ENCODE measurements around the gene RASAL3.

Gene RASAL3

GRCh38 chr19:15443325-15443724, 21.0 kb downstream of the RASAL3 start:
- H3K27ac ChIP-seq (ENCODE audit: low read length), result no peak overlapping the region
- no peaks in the 10 kb centered on the region for H3K79me2 ChIP-seq (ENCODE audit: insufficient read depth, low read length)
- no peaks in the 10 kb centered on the region for H3K4me1 ChIP-seq (ENCODE audit: insufficient read depth, low read length)
- TF ChIP-seq CTCF (IDR thresholded peaks at IDR 0.05; ENCODE audit: borderline replicate concordance, extremely low read depth, low read length, poor library complexity, severe bottlenecking) (no peak), EZH2 (IDR thresholded peaks at IDR 0.05; ENCODE audit: borderline replicate concordance, low read depth, low read length, severe bottlenecking) (no peak)
- H3K27me3 ChIP-seq (ENCODE audit: insufficient read depth, low read length, poor library complexity), result no peaks in the 10 kb centered on the region
- no peak overlapping the region for H3K9ac ChIP-seq (ENCODE audit: low read depth, low read length)
- no peak overlapping the region for H3K4me2 ChIP-seq (ENCODE audit: insufficient read depth, low read length)
- no peaks in the 10 kb centered on the region for H3K9me3 ChIP-seq (ENCODE audit: insufficient read depth, low read length, severe bottlenecking)
- no peaks in the 10 kb centered on the region for H3K36me3 ChIP-seq (ENCODE audit: insufficient read depth, low read length)
- H4K20me1 ChIP-seq (ENCODE audit: insufficient read depth, low read length), result no peaks in the 10 kb centered on the region
- no peak for ATAC-seq (ENCODE audit: insufficient read depth, low read depth)
- no peak overlapping the region for H2AFZ ChIP-seq (ENCODE audit: low read depth, low read length)
- no peak overlapping the region for H3K4me3 ChIP-seq (ENCODE audit: low read depth in 1 of 2, low read length in 2 of 2)
- no peak for DNase-seq

DNA sequence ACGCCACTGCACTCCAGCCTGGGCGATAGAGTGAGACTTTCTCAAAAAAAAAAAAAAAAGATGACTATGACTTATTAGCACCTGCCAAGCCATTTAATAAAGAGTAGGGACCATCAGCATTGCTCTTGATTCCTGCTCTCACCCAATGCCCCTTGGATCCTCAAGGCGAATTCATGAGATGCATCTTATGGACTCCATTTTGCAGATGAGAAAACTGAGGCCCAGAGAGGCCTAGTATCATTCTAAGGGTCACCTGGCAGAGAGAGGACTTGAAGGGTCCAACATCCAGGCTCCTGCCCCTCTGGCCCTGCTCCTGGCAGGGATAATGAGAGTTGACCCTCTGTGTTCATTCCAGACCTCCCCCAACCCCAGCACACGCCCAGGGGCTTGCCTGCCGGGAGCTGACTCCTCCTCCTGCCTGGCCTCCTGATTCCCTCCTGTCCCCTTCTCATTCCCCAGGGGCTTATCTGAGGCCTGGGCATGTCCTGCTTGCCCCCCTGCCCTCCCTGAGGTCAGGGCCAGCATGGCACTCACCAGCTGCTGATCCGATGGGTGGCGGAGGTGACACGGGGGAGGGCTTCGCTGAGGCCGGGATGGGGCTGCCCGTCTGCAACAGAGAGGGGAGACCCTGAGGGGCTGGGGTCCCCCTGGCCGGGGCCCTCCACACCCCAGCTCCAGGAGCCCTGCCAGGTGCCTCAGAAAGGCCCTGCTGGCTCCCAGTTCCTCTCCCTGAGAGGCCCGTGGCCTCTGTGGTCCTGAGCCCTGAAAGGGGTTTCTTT, 22.0 kb downstream of the RASAL3 start:
- no peak overlapping the region for H3K9ac ChIP-seq (ENCODE audit: low read depth, low read length)
- ATAC-seq (ENCODE audit: insufficient read depth, low read depth) (no peak), DNase-seq (no peak)
- H3K79me2 ChIP-seq (ENCODE audit: insufficient read depth, low read length), result no peaks in the 10 kb centered on the region
- no peak overlapping the region for H3K4me3 ChIP-seq (ENCODE audit: low read depth in 1 of 2, low read length in 2 of 2)
- H3K9me3 ChIP-seq (ENCODE audit: insufficient read depth, low read length, severe bottlenecking), result no peaks in the 10 kb centered on the region
- H4K20me1 ChIP-seq (ENCODE audit: insufficient read depth, low read length), result no peaks in the 10 kb centered on the region
- no peaks in the 10 kb centered on the region for H3K4me1 ChIP-seq (ENCODE audit: insufficient read depth, low read length)
- no peak for TF ChIP-seq EZH2 (IDR thresholded peaks at IDR 0.05; ENCODE audit: borderline replicate concordance, low read depth, low read length, severe bottlenecking)
- TF ChIP-seq CTCF (IDR thresholded peaks at IDR 0.05; ENCODE audit: borderline replicate concordance, extremely low read depth, low read length, poor library complexity, severe bottlenecking), result no peak
- no peaks in the 10 kb centered on the region for H3K36me3 ChIP-seq (ENCODE audit: insufficient read depth, low read length)
- no peak overlapping the region for H3K27ac ChIP-seq (ENCODE audit: low read length)
- no peak overlapping the region for H2AFZ ChIP-seq (ENCODE audit: low read depth, low read length)
- no peak overlapping the region for H3K4me2 ChIP-seq (ENCODE audit: insufficient read depth, low read length)
- no peaks in the 10 kb centered on the region for H3K27me3 ChIP-seq (ENCODE audit: insufficient read depth, low read length, poor library complexity)

GRCh38 chr19:15441317-15441716, 23.0 kb downstream of the RASAL3 start:
- Histone ChIP-seq H4K20me1 (ENCODE audit: insufficient read depth, low read length) (no peaks in the 10 kb centered on the region), H3K27ac (ENCODE audit: low read length) (no peak overlapping the region), H3K79me2 (ENCODE audit: insufficient read depth, low read length) (no peaks in the 10 kb centered on the region), H3K27me3 (ENCODE audit: insufficient read depth, low read length, poor library complexity) (no peaks in the 10 kb centered on the region), H3K4me3 (ENCODE audit: low read depth in 1 of 2, low read length in 2 of 2) (no peak overlapping the region), H3K9me3 (ENCODE audit: insufficient read depth, low read length, severe bottlenecking) (no peaks in the 10 kb centered on the region), H3K4me2 (ENCODE audit: insufficient read depth, low read length) (no peak overlapping the region), H3K36me3 (ENCODE audit: insufficient read depth, low read length) (no peaks in the 10 kb centered on the region), H3K9ac (ENCODE audit: low read depth, low read length) (no peak overlapping the region), H2AFZ (ENCODE audit: low read depth, low read length) (no peak overlapping the region), H3K4me1 (ENCODE audit: insufficient read depth, low read length) (no peaks in the 10 kb centered on the region)
- no peak for ATAC-seq (ENCODE audit: insufficient read depth, low read depth)
- DNase-seq, result no peak
- TF ChIP-seq EZH2 (IDR thresholded peaks at IDR 0.05; ENCODE audit: borderline replicate concordance, low read depth, low read length, severe bottlenecking), result no peak
- TF ChIP-seq CTCF (IDR thresholded peaks at IDR 0.05; ENCODE audit: borderline replicate concordance, extremely low read depth, low read length, poor library complexity, severe bottlenecking), result no peak

Data from DND-41 (cell line).